Smooth muscle cell (in vitro differentiated cells): Measurements from ENCODE around the gene ZGPAT. TPM values are rescaled to one million over a fixed set of nuclear protein-coding genes. Genes with fewer than 3 reads are reported as not detected.

Experiments
- DNase-seq: peaks from one replicate; lab custom pipeline; 2025; ENCODE audit not compliant: unreplicated experiment; lab: John Stamatoyannopoulos, UW
- H2AFZ ChIP-seq: fragments of 200-600 bp; sonication (generic); 2 replicates; pipeline ENCODE4 v1.6.0; 2016; ENCODE audit warnings: antibody characterized with exemption, low read depth, mild to moderate bottlenecking
- H3F3A ChIP-seq: fragments of 200-600 bp; sonication (generic); 2 replicates; pipeline ENCODE4 v1.6.0; 2017; ENCODE audit warnings: antibody characterized with exemption, low read depth
- H3K27ac ChIP-seq: fragments of 200-600 bp; sonication (generic); 2 replicates; pipeline ENCODE4 v1.5.1; 2016; ENCODE audit warnings: low read depth, mild to moderate bottlenecking
- H3K27me3 ChIP-seq: fragments of 200-600 bp; sonication (generic); 2 replicates; pipeline ENCODE4 v1.6.1; 2016; ENCODE audit warnings: low read depth, mild to moderate bottlenecking
- H3K36me3 ChIP-seq: fragments of 200-600 bp; sonication (generic); 2 replicates; pipeline ENCODE4 v1.5.1; 2016; ENCODE audit warnings: low read depth
- H3K4me1 ChIP-seq: fragments of 200-600 bp; sonication (generic); 2 replicates; pipeline ENCODE4 v1.5.1; 2016; ENCODE audit warnings: low read depth
- H3K4me2 ChIP-seq: fragments of 200-600 bp; sonication (generic); 2 replicates; pipeline ENCODE4 v1.6.0; 2016; ENCODE audit warnings: mild to moderate bottlenecking
- H3K4me3 ChIP-seq: fragments of 200-600 bp; sonication (generic); 2 replicates; pipeline ENCODE4 v1.5.1; 2016; ENCODE audit warnings: mild to moderate bottlenecking
- H3K79me2 ChIP-seq: fragments of 200-600 bp; sonication (generic); 2 replicates; pipeline ENCODE4 v1.6.0; 2016; ENCODE audit warnings: low read depth, mild to moderate bottlenecking
- H3K9ac ChIP-seq: fragments of 200-600 bp; sonication (generic); 2 replicates; pipeline ENCODE4 v1.6.0; 2016; ENCODE audit warnings: low read depth
- H3K9me3 ChIP-seq: fragments of 200-600 bp; sonication (generic); replicated peaks from 2 replicates; pipeline ENCODE4 v1.5.1; 2016; ENCODE audit warnings: low read depth
- H4K20me1 ChIP-seq: fragments of 200-600 bp; sonication (generic); 2 replicates; pipeline ENCODE4 v1.6.0; 2016; ENCODE audit warnings: low read depth
- CTCF ChIP-seq: fragments of 200-600 bp; sonication (generic); IDR thresholded peaks from 2 replicates; pipeline ENCODE4 v1.5.1; 2017; ENCODE audit warnings: borderline replicate concordance, mild to moderate bottlenecking, antibody characterized with exemption; ENCODE audit not compliant: insufficient read depth, poor library complexity, severe bottlenecking
- WGBS: methylation state at CpG from one replicate; pipeline ENCODE4 v1.1.7; 2016; ENCODE audit warnings: low lambda C conversion rate; 5-methylcytosine and 5-hydroxymethylcytosine counted together
- polyA plus RNA-seq: library from polyadenylated mRNA; unstranded; fragments of >200 nt; fragmentation: Nextera tagmentation; extraction: Ambion mirVana; gene quantifications from 2 replicates; pipeline ENCODE4 v1.2.1, GENCODE V29; 2016
- total RNA-seq: library from RNA; depleted of rRNA; stranded (reverse); fragments of >200 nt; gene quantifications from 2 replicates; pipeline ENCODE4 v1.2.3, GENCODE V29; 2014

ZGPAT gene
- total and polyA plus RNA-seq, 2 experiments from 2014 or later, result 13.8 to 32.3 TPM

DNA sequence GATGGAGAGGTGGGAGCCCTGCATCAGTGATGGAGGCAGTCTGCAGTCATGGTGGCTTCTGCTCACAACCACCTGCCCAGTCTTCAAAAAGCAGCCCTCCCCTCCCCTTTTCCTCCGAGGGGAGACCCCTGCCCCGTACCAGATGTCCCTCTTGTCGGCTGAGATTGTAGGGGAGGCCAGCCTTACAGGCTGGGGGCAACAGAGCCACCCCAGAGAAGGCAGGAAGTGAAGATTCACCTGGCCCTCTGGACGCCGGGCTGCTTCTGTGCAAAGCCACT lies 6.8 kb upstream of the ZGPAT start:
- 89% methylated on average over 5 of the region's 5 CpGs for WGBS
- no peak for DNase-seq
- no peak for TF ChIP-seq CTCF

GRCh38 chr20:63701329-63702035 lies 6.4 kb upstream of the ZGPAT start:
- Histone ChIP-seq H3K4me2 (no peak overlapping the region), H3K27ac (no peak overlapping the region), H3K9ac (no peak overlapping the region), H2AFZ (no peak overlapping the region), H3K79me2 (peaks cover 10% of the 10 kb centered on the region), H3K4me3 (no peak overlapping the region), H4K20me1 (no peaks in the 10 kb centered on the region), H3K4me1 (peaks cover 23% of the 10 kb centered on the region), H3K27me3 (no peaks in the 10 kb centered on the region), H3K9me3 (no peaks in the 10 kb centered on the region), H3F3A (no peaks in the 10 kb centered on the region), H3K36me3 (no peaks in the 10 kb centered on the region)
- DNase-seq, result no peak
- 95% methylated on average over 13 of the region's 14 CpGs for WGBS
- no peak for TF ChIP-seq CTCF

More for the DNA sequence above, 6.8 kb upstream of the ZGPAT start:
- H3K4me2 ChIP-seq, result no peak overlapping the region
- peaks cover 5% of the 10 kb centered on the region for H3K79me2 ChIP-seq
- H3K36me3 ChIP-seq, result no peaks in the 10 kb centered on the region
- H3K9me3 ChIP-seq, result no peaks in the 10 kb centered on the region
- H4K20me1 ChIP-seq, result no peaks in the 10 kb centered on the region
- no peak overlapping the region for H3K27ac ChIP-seq
- no peak overlapping the region for H3K4me3 ChIP-seq
- H3K9ac ChIP-seq, result no peak overlapping the region
- peaks cover 20% of the 10 kb centered on the region for H3K4me1 ChIP-seq
- no peaks in the 10 kb centered on the region for H3F3A ChIP-seq
- no peaks in the 10 kb centered on the region for H3K27me3 ChIP-seq
- no peak overlapping the region for H2AFZ ChIP-seq

- no peak for DNase-seq
- no peaks in the 10 kb centered on the region for H3F3A ChIP-seq
- no peaks in the 10 kb centered on the region for H3K9me3 ChIP-seq
- no peaks in the 10 kb centered on the region for H4K20me1 ChIP-seq
- H3K79me2 ChIP-seq, result peaks cover 16% of the 10 kb centered on the region
- no peak overlapping the region for H3K27ac ChIP-seq
- no peak overlapping the region for H2AFZ ChIP-seq
- 91% methylated on average over 16 of the region's 16 CpGs for WGBS
- H3K4me3 ChIP-seq, result no peak overlapping the region
- H3K9ac ChIP-seq, result no peak overlapping the region
- no peaks in the 10 kb centered on the region for H3K36me3 ChIP-seq
- TF ChIP-seq CTCF, result no peak
- H3K27me3 ChIP-seq, result no peaks in the 10 kb centered on the region
- H3K4me1 ChIP-seq, result peaks cover 26% of the 10 kb centered on the region
- no peak overlapping the region for H3K4me2 ChIP-seq
These were observed 5.7 kb upstream of the ZGPAT start for GRCh38 chr20:63702036-63702665.
